ENCODE measurements around the gene MGST3.
"Not testable (repeated sequence)": the region's sequence is repeated elsewhere in the genome, so short reads cannot be mapped to it uniquely, and the experiment has no call there.

The MGST3 gene

GRCh38 chr1:165637427-165637826, 6.4 kb downstream of the MGST3 start:
- TF ChIP-seq CTCF (IDR thresholded peaks at IDR 0.05; ENCODE audit: extremely low read depth, missing control alignments), result no peak
- no peak for DNase-seq (ENCODE audit: low spot score)

GRCh38 chr1:165638211-165638610, 7.2 kb downstream of the MGST3 start:
- not testable (repeated sequence) for DNase-seq (ENCODE audit: low spot score)

GRCh38 chr1:165639821-165640623, 9.0 kb downstream of the MGST3 start:
- no peak for TF ChIP-seq CTCF (IDR thresholded peaks at IDR 0.05; ENCODE audit: extremely low read depth, missing control alignments)
- DNase-seq (ENCODE audit: low spot score), result no peak

GRCh38 chr1:165641231-165641987, 10.4 kb downstream of the MGST3 start:
- no peak for TF ChIP-seq CTCF (IDR thresholded peaks at IDR 0.05; ENCODE audit: extremely low read depth, missing control alignments)
- DNase-seq (ENCODE audit: low spot score), result no peak

- DNase-seq (ENCODE audit: low spot score), result no peak
- no peak for TF ChIP-seq CTCF (IDR thresholded peaks at IDR 0.05; ENCODE audit: extremely low read depth, missing control alignments)
These were observed 13.2 kb downstream of the MGST3 start for GRCh38 chr1:165644064-165644735.

GRCh38 chr1:165645654-165646366, 14.8 kb downstream of the MGST3 start:
- DNase-seq (ENCODE audit: low spot score), result no peak
- TF ChIP-seq CTCF (IDR thresholded peaks at IDR 0.05; ENCODE audit: extremely low read depth, missing control alignments), result no peak

GRCh38 chr1:165647517-165647916, 16.5 kb downstream of the MGST3 start:
- TF ChIP-seq CTCF (IDR thresholded peaks at IDR 0.05; ENCODE audit: extremely low read depth, missing control alignments), result no peak
- no peak for DNase-seq (ENCODE audit: low spot score)
